NB4 (cell line): Measurements from ENCODE around the gene YIPF2.

Experiments
- DNase-seq: peaks from one replicate; pipeline ENCODE4 v3.0.0; 2010; ENCODE audit warnings: low read depth
- H3K4me3 ChIP-seq: one replicate; pipeline ENCODE4 v1.5.1; 2011; ENCODE audit warnings: mild to moderate bottlenecking, low read depth, low read length, moderate library complexity
- MYC ChIP-seq: IDR thresholded peaks from 2 replicates; pipeline ENCODE4 v1.6.1; 2011; ENCODE audit warnings: low read depth, low read length
- POLR2A ChIP-seq: IDR thresholded peaks from 2 replicates; pipeline ENCODE4 v1.6.1; 2011; ENCODE audit warnings: mild to moderate bottlenecking; ENCODE audit not compliant: insufficient read length; ENCODE audit errors: extremely low read depth
- TF ChIP-seq, protein P1 (sequence below): IDR thresholded peaks from one replicate; pipeline ENCODE4 v1.5.1; 2012; ENCODE audit warnings: low read depth, low read length
- TF ChIP-seq, protein P2 (sequence below): IDR thresholded peaks from 2 replicates; pipeline ENCODE4 v1.6.1; 2011; ENCODE audit warnings: low read depth, low read length

Gene YIPF2

DNA sequence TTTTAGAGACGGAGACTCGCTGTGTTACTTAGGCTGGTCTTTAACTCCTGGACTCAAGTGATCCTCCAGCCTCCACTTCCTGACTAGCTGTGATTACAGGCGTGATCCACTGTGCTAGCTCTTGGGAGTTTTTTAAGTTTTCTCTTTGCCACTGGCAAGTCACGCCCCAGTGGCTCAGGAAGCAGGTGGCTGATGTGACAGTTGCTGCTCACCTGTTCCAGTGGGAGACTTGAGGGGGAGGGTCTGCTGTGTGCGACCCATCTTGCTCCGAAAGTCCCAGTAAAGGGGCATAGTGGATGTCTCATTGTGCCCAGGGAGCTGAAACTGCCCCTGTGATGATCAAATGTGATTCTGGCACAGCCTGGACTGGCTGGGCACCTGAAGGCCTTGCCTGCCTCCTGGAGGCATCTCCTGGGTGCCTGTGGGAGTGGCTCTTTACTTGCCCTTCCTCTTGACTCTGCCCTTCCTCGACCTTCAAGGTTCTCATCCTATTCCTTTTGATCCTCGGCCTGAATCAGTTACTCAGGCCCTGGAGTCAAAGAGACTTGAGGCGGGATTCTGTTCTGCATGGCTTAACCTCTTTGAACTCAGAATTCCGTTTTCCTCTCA is 40.2 kb upstream of the YIPF2 start:
- TF ChIP-seq, protein P1, sequence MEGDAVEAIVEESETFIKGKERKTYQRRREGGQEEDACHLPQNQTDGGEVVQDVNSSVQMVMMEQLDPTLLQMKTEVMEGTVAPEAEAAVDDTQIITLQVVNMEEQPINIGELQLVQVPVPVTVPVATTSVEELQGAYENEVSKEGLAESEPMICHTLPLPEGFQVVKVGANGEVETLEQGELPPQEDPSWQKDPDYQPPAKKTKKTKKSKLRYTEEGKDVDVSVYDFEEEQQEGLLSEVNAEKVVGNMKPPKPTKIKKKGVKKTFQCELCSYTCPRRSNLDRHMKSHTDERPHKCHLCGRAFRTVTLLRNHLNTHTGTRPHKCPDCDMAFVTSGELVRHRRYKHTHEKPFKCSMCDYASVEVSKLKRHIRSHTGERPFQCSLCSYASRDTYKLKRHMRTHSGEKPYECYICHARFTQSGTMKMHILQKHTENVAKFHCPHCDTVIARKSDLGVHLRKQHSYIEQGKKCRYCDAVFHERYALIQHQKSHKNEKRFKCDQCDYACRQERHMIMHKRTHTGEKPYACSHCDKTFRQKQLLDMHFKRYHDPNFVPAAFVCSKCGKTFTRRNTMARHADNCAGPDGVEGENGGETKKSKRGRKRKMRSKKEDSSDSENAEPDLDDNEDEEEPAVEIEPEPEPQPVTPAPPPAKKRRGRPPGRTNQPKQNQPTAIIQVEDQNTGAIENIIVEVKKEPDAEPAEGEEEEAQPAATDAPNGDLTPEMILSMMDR = no peak
- no peak for TF ChIP-seq MYC
- TF ChIP-seq POLR2A = no peak
- TF ChIP-seq, protein P2, sequence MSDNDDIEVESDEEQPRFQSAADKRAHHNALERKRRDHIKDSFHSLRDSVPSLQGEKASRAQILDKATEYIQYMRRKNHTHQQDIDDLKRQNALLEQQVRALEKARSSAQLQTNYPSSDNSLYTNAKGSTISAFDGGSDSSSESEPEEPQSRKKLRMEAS = no peak
- no peak for DNase-seq

DNA sequence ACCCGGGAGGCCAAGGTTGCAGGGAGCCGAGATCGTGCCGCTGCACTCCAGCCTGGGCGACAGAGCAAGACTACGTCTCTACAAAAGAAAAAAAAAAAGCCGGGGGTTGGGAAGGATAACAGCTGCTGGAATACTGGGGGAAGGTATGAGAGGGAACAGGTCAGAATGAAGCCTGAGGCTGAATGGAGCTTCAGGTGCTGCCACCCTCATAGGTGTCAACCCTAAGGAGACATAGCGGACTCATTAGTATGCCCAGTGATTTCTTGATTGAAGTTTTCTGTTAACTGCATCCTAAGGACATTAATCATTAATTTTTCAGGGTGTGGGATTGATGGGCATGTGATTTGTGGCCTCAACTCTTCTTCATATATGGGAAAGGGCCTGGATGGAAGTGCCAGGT is 38.4 kb upstream of the YIPF2 start:
- TF ChIP-seq POLR2A = no peak
- TF ChIP-seq, protein P1 = no peak
- no peak for TF ChIP-seq MYC
- TF ChIP-seq, protein P2 = no peak
- no peak for DNase-seq
- no peak overlapping the region for H3K4me3 ChIP-seq

More for the DNA sequence above, 40.2 kb upstream of the YIPF2 start:
- H3K4me3 ChIP-seq = no peak overlapping the region

DNA sequence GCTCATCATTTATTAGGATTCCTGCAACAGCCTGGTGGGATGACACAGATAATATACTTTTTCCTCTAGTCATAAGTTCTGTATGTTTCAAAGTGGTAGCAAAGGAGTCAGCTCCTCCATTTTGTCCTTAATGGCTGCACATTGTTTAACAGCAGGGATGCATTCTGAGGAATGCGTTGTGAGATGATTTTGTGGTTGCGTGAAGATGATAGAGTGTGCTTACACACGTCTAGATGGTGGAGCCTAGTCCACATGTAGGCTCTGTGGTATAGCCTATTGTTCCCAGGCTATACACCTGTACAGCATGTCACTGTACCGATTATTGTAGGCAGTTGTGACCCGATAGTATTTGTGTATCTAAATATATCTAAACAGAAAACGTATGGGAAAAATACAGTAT is 37.0 kb upstream of the YIPF2 start:
- H3K4me3 ChIP-seq = no peak overlapping the region
- TF ChIP-seq, protein P2 = no peak
- no peak for TF ChIP-seq MYC
- no peak for TF ChIP-seq POLR2A
- TF ChIP-seq, protein P1 = no peak

DNA sequence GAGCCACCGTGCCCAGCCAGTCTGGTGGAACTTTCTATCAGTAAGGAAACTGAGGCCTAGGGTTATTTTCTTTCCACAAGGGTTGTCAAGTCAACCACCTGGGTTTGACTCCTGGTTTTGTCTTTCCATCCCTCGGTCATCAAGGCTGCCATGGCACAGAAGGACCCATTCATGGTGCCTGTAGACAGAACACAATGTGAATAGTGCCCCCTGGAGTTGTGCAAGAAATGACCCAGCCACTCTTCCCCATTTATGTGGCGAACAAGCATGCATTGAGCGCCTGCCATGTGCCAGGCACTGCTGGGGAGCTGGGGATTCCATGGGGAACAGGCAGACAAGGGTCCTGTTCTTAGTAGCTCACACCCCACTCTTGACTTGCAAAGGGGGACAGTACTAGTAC is 36.5 kb upstream of the YIPF2 start:
- TF ChIP-seq POLR2A = no peak
- TF ChIP-seq, protein P1 = no peak
- TF ChIP-seq MYC = no peak
- TF ChIP-seq, protein P2 = no peak
- H3K4me3 ChIP-seq = no peak overlapping the region
- DNase-seq = no peak

More for the DNA sequence above, 37.0 kb upstream of the YIPF2 start:
- DNase-seq = no peak

DNA sequence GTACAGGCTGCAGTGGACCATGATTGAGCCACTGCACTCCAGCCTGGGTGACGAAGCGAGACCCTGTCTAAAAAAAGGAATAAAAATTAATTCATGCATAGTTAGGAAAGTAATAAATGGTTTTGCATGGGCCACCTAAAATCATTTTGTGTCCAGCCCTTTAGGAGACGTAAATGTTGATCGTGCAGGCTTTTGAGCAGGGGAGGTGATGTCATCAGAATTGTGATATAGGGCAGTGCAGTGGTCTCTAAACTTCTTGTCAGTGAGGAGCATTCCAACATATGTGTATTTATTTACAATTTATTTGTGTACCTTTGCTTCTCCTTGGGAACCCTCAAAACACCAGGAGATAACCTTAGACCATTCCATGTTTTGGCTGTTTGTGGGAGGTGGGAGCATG is 35.4 kb upstream of the YIPF2 start:
- TF ChIP-seq, protein P1 = no peak
- TF ChIP-seq, protein P2 = no peak
- no peak for TF ChIP-seq MYC
- no peak for TF ChIP-seq POLR2A
- no peak for DNase-seq
- H3K4me3 ChIP-seq = no peak overlapping the region
